HG03095 (cell line): Measurements from ENCODE around the gene STX19.
"Not testable (repeated sequence)": the region's sequence is repeated elsewhere in the genome, so short reads cannot be mapped to it uniquely, and the experiment has no call there.

Experiments used
- ATAC-seq: cut with Tn5 transposase; IDR thresholded peaks from one replicate; pipeline ENCODE4 v1.9.1; 2021; ENCODE audit warnings: moderate library complexity; ENCODE audit not compliant: unreplicated experiment

Gene STX19

DNA sequence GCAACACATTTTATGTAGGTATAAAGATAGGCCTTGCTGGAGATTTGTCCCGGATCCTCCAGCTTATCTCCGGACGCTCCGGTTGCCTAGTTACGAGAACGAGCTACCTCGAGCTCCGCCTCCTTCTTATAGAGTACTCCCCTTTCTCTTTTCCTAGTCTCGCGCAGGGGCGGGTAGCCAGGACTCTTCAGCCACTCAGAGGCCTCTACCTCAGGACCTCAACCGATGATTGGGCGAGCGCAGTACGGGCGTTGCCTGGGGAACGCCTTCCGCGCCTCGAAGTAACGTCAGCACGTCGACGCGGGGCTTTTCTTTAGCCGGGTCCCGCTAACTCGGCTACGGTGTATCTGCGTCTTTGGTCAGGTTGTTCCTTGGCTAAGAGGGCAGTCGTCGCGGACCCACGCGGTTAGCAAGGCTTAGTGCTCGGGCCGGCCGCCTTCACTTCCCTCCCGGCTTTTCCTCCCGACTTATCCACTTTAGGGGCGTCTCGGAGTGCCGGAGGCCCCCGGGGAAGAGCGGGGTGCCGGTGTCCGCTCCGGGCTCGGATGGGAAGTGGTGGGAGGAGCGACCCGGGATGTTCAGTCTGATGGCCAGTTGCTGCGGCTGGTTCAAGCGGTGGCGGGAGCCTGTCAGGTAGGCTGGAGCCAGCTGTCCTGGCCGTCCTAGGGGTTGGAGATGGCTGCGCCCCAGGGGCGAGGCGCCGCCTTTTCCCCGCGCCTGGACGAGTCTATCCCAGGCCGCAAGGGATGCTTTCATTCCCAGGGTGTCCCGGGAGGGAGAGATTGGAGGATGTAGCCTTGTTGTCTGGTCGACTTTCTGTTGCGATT is 48.3 kb downstream of the STX19 start, which contains the start of gene ARL13B:
ARL13B (plus strand) TSS at position 306 of the 827 bp plus-strand sequence; CDS start at position 575, 269 bp downstream.
- ATAC-seq, result peak; percentile 100

DNA sequence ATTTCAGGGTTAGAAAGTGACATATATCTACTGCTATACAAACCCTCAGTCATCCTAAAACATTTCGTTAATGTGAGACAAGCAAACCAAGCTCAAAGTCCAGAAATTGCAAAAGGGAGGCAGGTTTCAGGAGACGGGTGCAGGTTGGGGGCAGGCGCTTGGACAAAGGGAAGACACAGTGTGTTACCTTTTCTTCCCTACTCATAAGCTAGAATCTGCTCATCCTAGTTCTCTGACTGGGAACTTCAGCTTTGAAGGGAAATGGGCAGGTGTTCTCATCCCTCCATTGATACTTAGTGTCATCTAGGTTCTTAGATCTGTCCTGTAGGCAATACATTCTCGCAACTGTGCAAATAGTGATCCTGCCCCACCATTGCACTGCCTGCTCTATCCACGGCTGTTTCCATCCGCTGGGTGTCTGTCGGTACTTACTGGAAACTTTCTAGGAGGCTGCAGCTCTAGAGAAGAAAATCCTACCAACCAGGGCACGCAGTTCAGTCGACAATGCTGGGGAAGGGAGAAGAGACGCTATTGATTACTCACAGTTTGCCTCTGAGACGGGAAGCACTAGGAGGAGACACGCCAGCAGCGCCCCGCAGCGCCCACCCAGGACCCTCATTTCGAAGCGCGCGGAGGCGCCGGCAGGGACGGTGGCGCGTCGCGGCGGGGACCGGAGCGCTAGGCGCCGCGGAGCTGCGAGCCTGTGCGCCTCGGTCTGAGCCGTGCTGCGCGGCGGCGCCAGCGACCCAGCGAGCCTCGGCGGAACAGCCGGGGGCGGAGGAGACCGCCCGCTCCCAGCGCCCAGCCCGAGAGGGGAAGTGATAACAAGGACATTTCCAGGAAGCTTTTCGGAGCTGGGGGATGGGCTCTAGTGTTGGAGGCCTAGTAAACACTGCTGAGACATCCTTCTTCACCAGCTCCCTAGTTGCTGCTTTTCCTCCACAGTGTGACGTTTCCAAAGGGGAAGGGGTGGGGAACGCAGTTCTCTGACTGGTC is 55.0 kb downstream of the STX19 start, which contains the start of gene PROS1:
PROS1 (minus strand) TSS at position 766 of the 996 bp plus-strand sequence; CDS start at position 619, 147 bp downstream.
- peak; percentile 90 for ATAC-seq

DNA sequence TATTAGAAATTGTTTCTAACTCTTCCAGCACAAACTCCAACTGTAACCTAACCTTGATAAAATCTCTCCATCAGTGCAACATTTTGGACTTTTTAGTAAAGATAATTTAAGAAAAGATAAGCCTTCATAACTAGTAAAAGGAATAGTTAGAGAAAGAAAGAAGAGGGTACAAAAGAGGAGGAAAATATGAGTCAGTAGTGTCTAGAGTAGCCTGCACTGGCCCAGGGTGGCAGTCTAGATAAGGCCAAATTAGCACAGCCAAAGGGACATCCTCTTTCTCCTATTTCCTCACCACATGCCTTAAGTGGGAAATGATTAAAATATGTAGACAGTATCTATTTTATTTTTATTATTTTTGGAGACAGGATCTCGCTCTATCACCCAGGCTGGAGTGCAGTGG is 58.4 kb downstream of the STX19 start:
- ATAC-seq, result no peak

DNA sequence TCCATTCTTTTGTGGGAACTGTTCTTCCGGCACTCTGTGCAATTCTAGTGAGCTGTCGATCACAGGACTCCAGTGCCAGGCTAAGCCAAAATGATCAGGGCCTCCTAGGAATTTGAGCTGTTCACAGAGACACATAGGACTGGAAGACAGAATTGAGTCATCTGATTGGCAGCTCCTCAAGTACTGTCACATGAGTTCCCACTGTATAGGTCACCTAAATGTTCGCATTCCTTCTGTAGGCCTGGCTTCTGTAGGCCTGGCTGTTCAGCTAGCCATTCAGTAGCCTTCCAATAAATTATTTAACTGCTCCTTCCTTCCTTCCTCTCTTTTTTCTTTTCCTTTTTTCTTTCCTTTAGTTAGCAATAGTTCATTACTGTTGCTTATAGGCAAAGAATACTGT is 59.0 kb downstream of the STX19 start:
- ATAC-seq, result no peak

DNA sequence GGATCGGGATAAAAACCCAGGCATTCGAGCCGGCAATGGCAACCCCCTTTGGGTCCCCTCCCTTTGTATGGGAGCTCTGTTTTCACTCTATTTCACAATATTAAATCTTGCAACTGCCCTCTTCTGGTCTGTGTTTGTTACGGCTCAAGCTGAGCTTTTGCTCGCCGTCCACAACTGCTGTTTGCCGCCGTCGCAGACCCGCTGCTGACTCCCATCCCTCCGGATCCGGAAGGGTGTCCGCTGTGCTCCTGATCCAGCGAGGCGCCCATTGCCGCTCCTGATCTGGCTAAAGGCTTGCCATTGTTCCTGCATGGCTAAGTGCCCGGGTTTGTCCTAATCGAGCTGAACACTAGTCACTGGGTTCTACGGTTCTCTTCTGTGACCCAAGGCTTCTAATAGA is 63.3 kb downstream of the STX19 start:
- not testable (repeated sequence) for ATAC-seq
